ENCODE data around the gene SCMH1. TPM values are rescaled to one million over a fixed set of nuclear protein-coding genes. Genes with fewer than 3 reads are reported as not detected.

Gene SCMH1
- total and polyA plus RNA-seq, 2 of the 4 experiments (the other 2 are of a cell fraction), result 9.0 to 19.4 TPM

DNA sequence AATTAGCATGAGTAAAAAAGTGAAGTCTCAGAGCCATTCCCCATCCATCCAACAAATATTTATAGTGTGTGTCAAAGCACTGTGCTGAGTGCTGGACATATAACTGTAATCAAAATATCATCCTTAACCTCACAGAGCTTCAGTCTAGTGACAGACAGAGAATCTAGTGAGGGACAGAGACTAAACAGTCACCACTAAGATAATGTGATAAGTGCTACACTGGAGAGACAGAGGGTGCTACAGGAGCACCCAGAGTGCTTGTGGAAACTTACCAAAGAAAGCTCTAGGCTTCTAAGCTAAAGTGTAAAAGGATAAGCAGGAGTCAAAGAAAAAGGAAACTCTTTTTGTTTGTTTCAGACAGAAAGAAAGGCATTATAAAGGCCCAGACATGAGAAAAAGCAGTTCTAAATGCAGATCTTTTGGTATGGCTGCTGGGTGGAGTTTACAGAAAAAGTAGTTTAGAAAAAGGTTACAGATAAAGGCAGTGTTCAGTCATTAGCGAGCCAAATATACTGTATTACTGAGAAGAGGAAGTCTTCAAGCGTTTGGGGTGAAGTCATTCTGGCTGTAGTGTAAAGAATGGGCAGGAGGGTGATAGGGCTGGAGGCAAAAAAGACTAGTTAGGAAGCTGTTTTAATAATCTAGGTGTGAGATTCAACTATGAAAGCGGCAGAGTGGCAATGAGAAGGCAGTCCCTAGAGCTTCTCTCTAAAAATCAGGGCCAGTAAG, 83.8 kb downstream of the SCMH1 start:
- no peaks in the 10 kb centered on the region for H3K9me1 ChIP-seq (ENCODE audit: insufficient read depth, low read length)
- no peak overlapping the region for H2AK9ac ChIP-seq (replicated peaks; ENCODE audit: low read depth, low read length, poor library complexity)
- no peaks in the 10 kb centered on the region for H4K20me1 ChIP-seq (ENCODE audit: insufficient read depth, low read length)
- intact Hi-C loops (cut with micrococcal nuclease) (no loop called here), dilution Hi-C loops (cut with HindIII; ENCODE audit: low sequenced_read_pairs, unreplicated experiment) (no loop called here), in situ Hi-C loops (cut with MboI; ENCODE audit: low sequenced_read_pairs) (no loop called here)
- H3K18ac ChIP-seq (ENCODE audit: low read depth, low read length), result no peak overlapping the region; the same call in 1 of the 2 replicates
- ATAC-seq (ENCODE audit: low read depth) (no peak), DNase-seq (no peak)
- H4K8ac ChIP-seq (ENCODE audit: low read depth in 2 of 2, low read length in 2 of 2), result no peak overlapping the region
- H3K14ac ChIP-seq (replicated peaks; ENCODE audit: low read depth, low read length), result no peak overlapping the region
- H4K5ac ChIP-seq (ENCODE audit: low read depth, low read length), result no peak overlapping the region
- no peak overlapping the region for H2BK20ac ChIP-seq (ENCODE audit: low read depth, low read length)
- 83% methylated on average over 1 of the region's 3 CpGs; no CpG with 5 or more reads in 1 of the 2 experiments for WGBS, 2 experiments (ENCODE audit: extremely low coverage in 2 of 2, insufficient read length in 1 of 2)
- H3K36me3 ChIP-seq (ENCODE audit: control insufficient read depth, insufficient read depth, low read length), result peaks cover 5% of the 10 kb centered on the region; the same call in 1 of the 2 replicates
- H2BK5ac ChIP-seq (ENCODE audit: low read depth, low read length, poor library complexity, severe bottlenecking), result no peak overlapping the region
- H2AK5ac ChIP-seq (ENCODE audit: low read depth, low read length), result no peak overlapping the region
- H3K4me3 ChIP-seq (ENCODE audit: insufficient read depth, low read depth, low read length), result no peak overlapping the region
- POLR2A ChIA-PET (ENCODE audit: unreplicated experiment), result no interaction called here
- no TSS peak for BruUV-seq (replicated peaks)
- H3K27me3 ChIP-seq (ENCODE audit: control insufficient read depth, insufficient read depth, low read length), result no peaks in the 10 kb centered on the region
- H2BK120ac ChIP-seq (ENCODE audit: low read depth, low read length), result no peak overlapping the region
- H3K56ac ChIP-seq (ENCODE audit: extremely low read depth, insufficient read depth, low read length), result no peak overlapping the region
- no peak overlapping the region for H3K27ac ChIP-seq (ENCODE audit: insufficient read depth, low read length)
- H3K79me1 ChIP-seq (ENCODE audit: low read depth in 1 of 2, low read length in 2 of 2), result 0 out of 4 replicates have a peak, but pooled peaks cover 0 to 9% of the 10 kb centered on the region in 2 experiments
- no peaks in the 10 kb centered on the region for H3K9me3 ChIP-seq (ENCODE audit: control insufficient read depth, insufficient read depth, low read length)
- no peak overlapping the region; the same call in 1 of the 2 replicates for H3K4ac ChIP-seq (ENCODE audit: low read depth, low read length)
- peak overlapping the region; percentile 56; the same call in 1 of the 2 replicates for H3K23ac ChIP-seq (ENCODE audit: low read depth, low read length)
- peaks cover 6% of the 10 kb centered on the region for H3K4me1 ChIP-seq (ENCODE audit: control insufficient read depth, insufficient read depth, low read length)
- H3K4me2 ChIP-seq (ENCODE audit: low read depth, low read length), result no peak overlapping the region
- no peak overlapping the region; the same call in 1 of the 2 replicates for H3K9ac ChIP-seq (ENCODE audit: low read depth, low read length)
- H2AFZ ChIP-seq (replicated peaks; ENCODE audit: low read length, poor library complexity), result no peak overlapping the region
- H4K91ac ChIP-seq (ENCODE audit: insufficient read depth, low read depth, low read length), result no peak overlapping the region
- CTCF ChIA-PET, result interaction anchor here (0.7 kb wide), 1 partner anchor 91 kb away, joined by 3 read pairs; no protein-coding TSS in a partner anchor
- no peak overlapping the region for H2BK15ac ChIP-seq (ENCODE audit: low read depth, low read length)
- TF ChIP-seq, protein P1, sequence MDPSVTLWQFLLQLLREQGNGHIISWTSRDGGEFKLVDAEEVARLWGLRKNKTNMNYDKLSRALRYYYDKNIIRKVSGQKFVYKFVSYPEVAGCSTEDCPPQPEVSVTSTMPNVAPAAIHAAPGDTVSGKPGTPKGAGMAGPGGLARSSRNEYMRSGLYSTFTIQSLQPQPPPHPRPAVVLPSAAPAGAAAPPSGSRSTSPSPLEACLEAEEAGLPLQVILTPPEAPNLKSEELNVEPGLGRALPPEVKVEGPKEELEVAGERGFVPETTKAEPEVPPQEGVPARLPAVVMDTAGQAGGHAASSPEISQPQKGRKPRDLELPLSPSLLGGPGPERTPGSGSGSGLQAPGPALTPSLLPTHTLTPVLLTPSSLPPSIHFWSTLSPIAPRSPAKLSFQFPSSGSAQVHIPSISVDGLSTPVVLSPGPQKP (IDR thresholded peaks at IDR 0.05; ENCODE audit: borderline replicate concordance, low read depth, low read length), result no peak
- no peak for TF ChIP-seq SMC3 (IDR thresholded peaks at IDR 0.05; ENCODE audit: low read depth, low read length)
- no peak for TF ChIP-seq CEBPB (IDR thresholded peaks at IDR 0.05; ENCODE audit: low read depth, low read length)
- no peak for TF ChIP-seq MAFK (IDR thresholded peaks at IDR 0.05; ENCODE audit: low read depth, low read length)
- TF ChIP-seq NFE2L2 (IDR thresholded peaks at IDR 0.05; ENCODE audit: low read depth, low read length), result no peak
- no peak for TF ChIP-seq FOS (IDR thresholded peaks at IDR 0.05; ENCODE audit: low read depth, low read length)
- no peak for TF ChIP-seq RCOR1 (IDR thresholded peaks at IDR 0.05; ENCODE audit: insufficient replicate concordance, low read length)
- TF ChIP-seq BHLHE40 (IDR thresholded peaks at IDR 0.05; ENCODE audit: low read depth, low read length), result no peak
- TF ChIP-seq, protein P2, sequence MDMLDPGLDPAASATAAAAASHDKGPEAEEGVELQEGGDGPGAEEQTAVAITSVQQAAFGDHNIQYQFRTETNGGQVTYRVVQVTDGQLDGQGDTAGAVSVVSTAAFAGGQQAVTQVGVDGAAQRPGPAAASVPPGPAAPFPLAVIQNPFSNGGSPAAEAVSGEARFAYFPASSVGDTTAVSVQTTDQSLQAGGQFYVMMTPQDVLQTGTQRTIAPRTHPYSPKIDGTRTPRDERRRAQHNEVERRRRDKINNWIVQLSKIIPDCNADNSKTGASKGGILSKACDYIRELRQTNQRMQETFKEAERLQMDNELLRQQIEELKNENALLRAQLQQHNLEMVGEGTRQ (IDR thresholded peaks at IDR 0.05; ENCODE audit: low read depth, low read length), result no peak
- TF ChIP-seq POLR2A (IDR thresholded peaks at IDR 0.05; ENCODE audit: low read depth, low read length), result no peak
- TF ChIP-seq MAZ (IDR thresholded peaks at IDR 0.05; ENCODE audit: borderline replicate concordance, low read depth, low read length), result no peak
- TF ChIP-seq RAD21 (IDR thresholded peaks at IDR 0.05; ENCODE audit: low read length), result no peak
- TF ChIP-seq, protein P3, sequence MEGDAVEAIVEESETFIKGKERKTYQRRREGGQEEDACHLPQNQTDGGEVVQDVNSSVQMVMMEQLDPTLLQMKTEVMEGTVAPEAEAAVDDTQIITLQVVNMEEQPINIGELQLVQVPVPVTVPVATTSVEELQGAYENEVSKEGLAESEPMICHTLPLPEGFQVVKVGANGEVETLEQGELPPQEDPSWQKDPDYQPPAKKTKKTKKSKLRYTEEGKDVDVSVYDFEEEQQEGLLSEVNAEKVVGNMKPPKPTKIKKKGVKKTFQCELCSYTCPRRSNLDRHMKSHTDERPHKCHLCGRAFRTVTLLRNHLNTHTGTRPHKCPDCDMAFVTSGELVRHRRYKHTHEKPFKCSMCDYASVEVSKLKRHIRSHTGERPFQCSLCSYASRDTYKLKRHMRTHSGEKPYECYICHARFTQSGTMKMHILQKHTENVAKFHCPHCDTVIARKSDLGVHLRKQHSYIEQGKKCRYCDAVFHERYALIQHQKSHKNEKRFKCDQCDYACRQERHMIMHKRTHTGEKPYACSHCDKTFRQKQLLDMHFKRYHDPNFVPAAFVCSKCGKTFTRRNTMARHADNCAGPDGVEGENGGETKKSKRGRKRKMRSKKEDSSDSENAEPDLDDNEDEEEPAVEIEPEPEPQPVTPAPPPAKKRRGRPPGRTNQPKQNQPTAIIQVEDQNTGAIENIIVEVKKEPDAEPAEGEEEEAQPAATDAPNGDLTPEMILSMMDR (conservative IDR thresholded peaks at IDR 0.05; ENCODE audit: low read depth, low read length), result no peak
- no peak for TF ChIP-seq MXI1 (IDR thresholded peaks at IDR 0.05; ENCODE audit: borderline replicate concordance, low read depth, low read length)
- no peak for TF ChIP-seq RFX5 (IDR thresholded peaks at IDR 0.05; ENCODE audit: low read depth, low read length)

All from IMR-90 (cell line).